Breast epithelium (tissue), 3 donors: ENCODE results near the gene LLPH.

Experiments used
- POLR2A ChIP-seq: fragments of 450-650 bp; IDR thresholded peaks from one replicate; pipeline ENCODE4 v1.6.1; 2016; ENCODE audit warnings: antibody characterized with exemption, mild to moderate bottlenecking, moderate library complexity
- TF ChIP-seq, protein P1 (sequence below), 3 donors: fragments of 450-650 bp; IDR thresholded peaks; one replicate each; pipeline ENCODE4 v1.5.1; 2016 to 2017; ENCODE audit warnings: antibody characterized with exemption in 3 of 3, mild to moderate bottlenecking in 3 of 3, moderate library complexity in 3 of 3

DNA sequence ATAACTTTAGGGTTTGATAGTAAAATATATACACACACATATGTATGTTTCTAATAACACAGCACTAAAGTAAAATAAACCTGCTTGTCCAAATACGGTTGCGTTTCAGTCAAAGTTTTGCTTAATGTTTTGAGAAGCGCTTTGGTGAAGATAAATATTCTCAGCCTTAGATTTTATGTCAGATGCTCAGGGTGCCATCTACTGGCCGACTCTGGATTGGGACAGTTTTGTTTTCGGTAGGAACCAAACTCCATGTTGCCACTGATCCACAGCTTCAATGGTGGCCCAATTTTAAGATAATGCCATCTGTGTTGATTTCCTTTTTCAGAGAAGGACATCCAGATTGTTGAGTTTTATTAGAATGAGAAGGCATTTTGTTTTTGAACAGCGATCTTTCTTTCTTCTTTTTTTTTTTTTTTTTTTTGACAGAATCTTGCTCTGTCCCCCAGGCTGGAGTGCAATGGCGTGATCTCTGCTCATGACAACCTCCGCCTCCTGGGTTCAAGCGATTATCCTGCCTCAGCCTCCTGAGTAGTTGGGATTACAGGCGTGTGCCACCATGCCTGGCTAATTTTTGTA is 43.1 kb downstream of the LLPH start:
- TF ChIP-seq POLR2A = no peak
- TF ChIP-seq, protein P1, sequence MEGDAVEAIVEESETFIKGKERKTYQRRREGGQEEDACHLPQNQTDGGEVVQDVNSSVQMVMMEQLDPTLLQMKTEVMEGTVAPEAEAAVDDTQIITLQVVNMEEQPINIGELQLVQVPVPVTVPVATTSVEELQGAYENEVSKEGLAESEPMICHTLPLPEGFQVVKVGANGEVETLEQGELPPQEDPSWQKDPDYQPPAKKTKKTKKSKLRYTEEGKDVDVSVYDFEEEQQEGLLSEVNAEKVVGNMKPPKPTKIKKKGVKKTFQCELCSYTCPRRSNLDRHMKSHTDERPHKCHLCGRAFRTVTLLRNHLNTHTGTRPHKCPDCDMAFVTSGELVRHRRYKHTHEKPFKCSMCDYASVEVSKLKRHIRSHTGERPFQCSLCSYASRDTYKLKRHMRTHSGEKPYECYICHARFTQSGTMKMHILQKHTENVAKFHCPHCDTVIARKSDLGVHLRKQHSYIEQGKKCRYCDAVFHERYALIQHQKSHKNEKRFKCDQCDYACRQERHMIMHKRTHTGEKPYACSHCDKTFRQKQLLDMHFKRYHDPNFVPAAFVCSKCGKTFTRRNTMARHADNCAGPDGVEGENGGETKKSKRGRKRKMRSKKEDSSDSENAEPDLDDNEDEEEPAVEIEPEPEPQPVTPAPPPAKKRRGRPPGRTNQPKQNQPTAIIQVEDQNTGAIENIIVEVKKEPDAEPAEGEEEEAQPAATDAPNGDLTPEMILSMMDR (IDR thresholded peaks at IDR 0.05) = peak in 2 of 3 donors; percentile 64 to 71
